Hematopoietic multipotent progenitor cell treated with erythropoietin and hydrocortisone succinate and interleukin-3 and kit ligand, for 8 days (in vitro differentiated cells): ENCODE results near the gene LRGUK.

Experiments
- DNase-seq: peaks from one replicate; pipeline ENCODE4 v3.0.0-alpha.2; 2015

The LRGUK gene

GRCh38 chr7:134129856-134130523 lies 2.9 kb downstream of the LRGUK start:
- DNase-seq, result no peak

- no peak for DNase-seq
Observed at GRCh38 chr7:134134004-134134403, 6.9 kb downstream of the LRGUK start.

GRCh38 chr7:134140889-134141867 lies 14.0 kb downstream of the LRGUK start:
- DNase-seq, result peak; percentile 47

- DNase-seq, result no peak
Observed at GRCh38 chr7:134141868-134142264, 14.7 kb downstream of the LRGUK start.

- no peak for DNase-seq
Observed at GRCh38 chr7:134153493-134154136, 26.5 kb downstream of the LRGUK start.

GRCh38 chr7:134154581-134155130 lies 27.5 kb downstream of the LRGUK start:
- no peak for DNase-seq

- DNase-seq, result no peak
Observed at GRCh38 chr7:134155206-134155605, 28.1 kb downstream of the LRGUK start.

GRCh38 chr7:134155871-134156270 lies 28.7 kb downstream of the LRGUK start:
- DNase-seq, result no peak

GRCh38 chr7:134165252-134165651 lies 38.1 kb downstream of the LRGUK start:
- DNase-seq, result no peak

- DNase-seq, result no peak
Observed at GRCh38 chr7:134167250-134167649, 40.1 kb downstream of the LRGUK start.

GRCh38 chr7:134167841-134168240 lies 40.7 kb downstream of the LRGUK start:
- no peak for DNase-seq

- DNase-seq, result peak; percentile 27
Observed at GRCh38 chr7:134174795-134175261, 47.7 kb downstream of the LRGUK start.

GRCh38 chr7:134175334-134176036 lies 48.3 kb downstream of the LRGUK start:
- DNase-seq, result no peak

GRCh38 chr7:134176037-134176350 lies 48.9 kb downstream of the LRGUK start:
- DNase-seq, result no peak

GRCh38 chr7:134179036-134180011 lies 52.2 kb downstream of the LRGUK start:
- DNase-seq, result no peak

- no peak for DNase-seq
Observed at GRCh38 chr7:134180376-134180775, 53.2 kb downstream of the LRGUK start.

GRCh38 chr7:134182078-134182477 lies 54.9 kb downstream of the LRGUK start:
- DNase-seq, result no peak

- no peak for DNase-seq
Observed at GRCh38 chr7:134184767-134185166, 57.6 kb downstream of the LRGUK start.

GRCh38 chr7:134186027-134186426 lies 58.9 kb downstream of the LRGUK start:
- DNase-seq, result no peak

- DNase-seq, result no peak
Observed at GRCh38 chr7:134186801-134187200, 59.7 kb downstream of the LRGUK start.

GRCh38 chr7:134187893-134188292 lies 60.8 kb downstream of the LRGUK start:
- DNase-seq, result no peak
